ENCODE data around the gene MCMBP.

- TF ChIP-seq CTCF (conservative IDR thresholded peaks at IDR 0.05; ENCODE audit: low read depth, low read length) (no peak), EZH2 (IDR thresholded peaks at IDR 0.05; ENCODE audit: low read length, unreplicated experiment) (no peak)
Measured at GRCh38 chr10:119817991-119818888, 54.4 kb downstream of the MCMBP start.

Data from PC-3 (cell line).